Glomerular visceral epithelial cell (primary cell): ENCODE results near the gene YPEL2.
A peak's percentile ranks its signal among the peaks of the same experiment; 100 is the strongest.
"Not testable (repeated sequence)": the region's sequence is repeated elsewhere in the genome, so short reads cannot be mapped to it uniquely, and the experiment has no call there.

ENCODE experiments used
- DNase-seq: peaks from one replicate; pipeline ENCODE4 v3.0.0-alpha.2; 2016; ENCODE audit errors: extremely low spot score

YPEL2 gene

GRCh38 chr17:59375857-59376256 lies 44.4 kb downstream of the YPEL2 start:
- no peak for DNase-seq

GRCh38 chr17:59376506-59376905 lies 45.1 kb downstream of the YPEL2 start:
- DNase-seq, result no peak

DNA sequence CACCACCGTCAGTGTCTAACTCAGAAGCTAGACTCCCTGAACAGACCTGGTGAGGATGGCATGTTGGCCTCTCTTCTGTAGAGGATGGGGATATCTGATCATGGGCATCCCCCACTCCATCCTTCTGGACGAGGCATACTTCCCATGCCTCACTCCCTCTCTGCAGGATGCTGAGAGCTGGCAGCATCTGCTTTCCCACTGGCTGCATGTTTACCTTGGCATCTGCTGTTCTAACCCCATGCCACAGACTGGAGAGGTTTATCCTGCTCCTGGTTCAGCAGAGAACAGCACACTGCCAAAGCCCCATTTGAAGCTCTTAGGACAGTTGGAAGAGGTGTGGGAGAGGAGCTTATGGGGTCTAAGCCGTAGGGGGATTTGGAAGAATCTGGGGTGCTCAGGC lies 46.0 kb downstream of the YPEL2 start:
- no peak for DNase-seq

DNA sequence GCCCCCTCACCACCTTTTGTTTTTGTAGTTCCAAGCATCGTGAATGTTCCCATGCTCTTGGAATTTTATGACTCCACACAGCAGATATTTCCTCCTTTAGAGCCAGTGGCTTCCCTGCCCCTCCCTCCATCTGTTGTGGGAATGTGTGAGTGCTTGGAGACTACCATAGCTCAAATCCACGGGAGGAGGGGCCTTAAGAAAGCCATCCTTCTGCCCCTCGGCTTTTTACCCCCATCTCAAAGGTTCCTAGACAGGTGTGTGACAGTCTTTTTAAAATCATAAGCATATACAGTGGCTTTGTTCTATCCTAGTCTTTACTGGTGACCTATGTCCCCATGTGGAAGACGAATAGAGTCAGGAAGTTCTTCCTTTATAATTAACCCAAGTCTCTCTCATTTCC lies 47.2 kb downstream of the YPEL2 start:
- DNase-seq, result peak; percentile 62

DNA sequence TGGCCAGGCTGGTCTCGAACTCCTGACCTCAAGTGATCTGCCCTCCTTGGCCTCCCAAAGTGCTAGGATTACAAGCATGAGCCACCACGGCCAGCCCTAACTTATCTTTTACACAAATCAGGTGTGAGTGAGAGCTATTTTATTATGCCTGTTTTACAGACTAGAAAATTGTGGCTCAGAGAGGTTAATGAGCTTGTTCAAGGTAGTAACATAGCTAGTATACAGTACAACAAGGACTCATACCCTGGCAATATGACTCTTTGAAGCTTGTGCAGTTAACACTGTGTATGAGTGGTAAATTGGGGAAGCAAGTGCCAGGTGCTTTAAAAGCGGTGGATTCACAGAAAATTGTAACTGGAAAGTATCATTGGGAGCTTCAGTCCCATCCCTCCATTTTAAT lies 49.0 kb downstream of the YPEL2 start:
- DNase-seq, result no peak

DNA sequence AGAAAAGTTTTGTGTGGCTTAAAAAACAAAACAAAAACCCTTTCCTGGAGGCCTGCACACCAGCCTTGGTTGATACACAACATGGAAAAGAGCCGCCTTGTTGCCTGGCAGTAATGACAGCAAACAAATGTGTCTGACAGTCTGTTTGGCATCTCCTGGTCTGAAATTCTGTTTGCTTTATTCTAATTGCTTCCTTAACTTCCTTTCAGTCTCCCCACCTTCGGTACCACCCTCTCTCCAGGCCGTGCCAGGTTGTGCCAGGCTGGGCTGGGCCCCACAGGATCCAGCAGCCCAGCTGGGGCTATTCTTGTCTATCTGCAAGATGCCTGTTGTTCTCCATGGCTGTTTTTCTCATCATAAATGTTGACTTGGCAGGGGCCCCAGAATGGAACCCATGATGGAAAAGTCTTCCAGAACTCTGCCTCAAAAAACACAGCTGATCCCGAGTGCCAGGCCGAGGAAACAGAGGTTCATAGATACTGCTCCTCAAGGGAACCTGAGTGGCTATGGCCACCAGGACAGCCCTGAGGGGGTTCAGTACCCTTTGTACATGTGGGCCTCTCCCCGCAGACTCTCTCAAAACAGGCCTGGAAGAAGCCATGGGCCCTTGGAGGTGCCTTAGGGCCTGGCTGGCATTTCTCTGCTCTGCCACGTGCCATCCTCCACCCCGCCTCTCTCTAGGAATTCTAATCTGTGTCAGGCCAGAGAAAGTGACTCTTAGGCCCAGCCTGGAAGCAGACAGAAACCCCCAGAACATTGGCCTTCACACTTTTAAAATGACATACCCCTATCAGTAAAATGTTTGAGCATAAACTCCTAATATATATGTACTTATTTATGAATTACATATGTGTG lies 50.5 kb downstream of the YPEL2 start:
- no peak for DNase-seq

DNA sequence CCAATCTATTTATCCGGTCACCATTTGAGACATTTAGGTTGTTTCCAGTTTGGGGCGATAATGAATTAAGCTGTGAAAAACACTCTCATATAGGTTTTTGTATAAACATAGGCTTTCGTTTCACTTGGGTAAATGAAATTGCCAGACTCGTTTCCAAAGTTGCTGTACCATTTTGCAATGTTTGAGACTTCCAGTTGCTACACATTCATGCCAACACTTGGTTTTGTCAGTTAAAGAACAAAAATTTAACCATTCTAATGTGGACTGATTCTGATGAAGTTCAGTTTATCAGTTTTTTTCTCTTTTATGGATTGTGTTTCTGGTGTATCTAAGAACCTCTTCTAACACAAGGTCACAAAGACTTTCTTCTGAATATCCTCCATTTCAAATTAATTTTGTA lies 52.4 kb downstream of the YPEL2 start:
- no peak for DNase-seq

DNA sequence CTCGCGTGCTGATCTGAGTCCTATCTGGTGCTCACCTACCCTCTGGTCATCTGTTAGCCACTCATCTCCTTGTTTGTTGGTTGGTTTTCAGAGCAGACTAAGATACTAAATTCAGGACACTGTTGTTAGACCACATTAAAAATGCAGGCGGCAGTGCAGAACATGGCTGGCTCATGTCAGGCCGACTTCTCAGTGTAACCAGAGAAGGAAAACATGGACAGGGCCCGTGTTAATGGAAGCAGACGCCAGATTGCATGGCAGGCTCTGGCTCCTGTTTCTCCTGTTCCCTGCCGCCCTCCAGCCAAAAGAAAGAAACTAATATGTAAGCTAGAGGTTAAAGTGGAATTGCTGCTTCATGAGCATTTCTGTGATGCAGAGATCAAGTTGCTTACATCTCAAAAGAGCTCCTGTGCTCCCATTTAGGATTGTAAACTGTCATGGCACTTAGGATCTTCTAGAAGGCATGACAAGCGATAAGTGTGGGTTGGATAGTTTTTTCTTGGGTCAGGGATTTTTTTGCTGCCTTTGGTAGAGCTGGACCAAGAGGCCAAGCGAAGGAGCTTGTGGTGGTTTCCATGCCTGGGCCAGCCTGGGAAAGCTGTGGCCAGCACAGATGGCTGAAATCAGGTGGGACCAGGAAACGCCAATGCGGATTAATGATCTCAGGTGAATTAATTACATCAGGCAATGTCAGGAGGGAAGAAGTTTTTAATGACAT lies 56.1 kb downstream of the YPEL2 start:
- no peak for DNase-seq

GRCh38 chr17:59388069-59388556 lies 56.7 kb downstream of the YPEL2 start:
- DNase-seq, result no peak

GRCh38 chr17:59389066-59389465 lies 57.6 kb downstream of the YPEL2 start:
- DNase-seq, result no peak

GRCh38 chr17:59391021-59391420 lies 59.6 kb downstream of the YPEL2 start:
- no peak for DNase-seq

GRCh38 chr17:59392973-59393679 lies 61.7 kb downstream of the YPEL2 start:
- no peak for DNase-seq

GRCh38 chr17:59393742-59394410 lies 62.4 kb downstream of the YPEL2 start:
- DNase-seq, result not testable (repeated sequence)

- DNase-seq, result no peak
Measured at GRCh38 chr17:59396134-59396826, 64.8 kb downstream of the YPEL2 start.

- no peak for DNase-seq
Measured at GRCh38 chr17:59397316-59398073, 66.0 kb downstream of the YPEL2 start.

GRCh38 chr17:59399914-59400313 lies 68.5 kb downstream of the YPEL2 start:
- DNase-seq, result no peak

DNA sequence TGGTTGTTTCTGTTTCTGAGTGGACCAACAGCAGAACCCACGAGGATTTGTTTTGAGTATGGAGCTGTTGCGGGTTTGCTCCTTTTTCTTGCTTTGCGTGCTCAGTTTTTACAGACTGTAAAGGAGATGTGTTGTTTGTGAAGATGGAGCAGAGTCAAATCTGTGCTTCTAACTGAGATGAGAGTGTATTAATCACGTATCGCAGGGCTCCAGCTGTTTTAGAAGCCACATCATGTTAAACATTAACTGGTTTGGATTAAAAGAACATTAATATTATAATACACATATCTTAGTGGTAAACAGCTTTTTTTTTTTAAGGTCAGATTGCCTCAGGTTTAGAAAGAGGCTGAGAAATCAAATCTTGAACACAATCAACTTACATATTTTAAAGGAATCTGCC lies 69.4 kb downstream of the YPEL2 start:
- peak; percentile 9 for DNase-seq

- DNase-seq, result no peak
Measured at GRCh38 chr17:59401274-59401673, 69.8 kb downstream of the YPEL2 start.

GRCh38 chr17:59401725-59402124 lies 70.3 kb downstream of the YPEL2 start:
- DNase-seq, result no peak

- no peak for DNase-seq
Measured at GRCh38 chr17:59402760-59403159, 71.3 kb downstream of the YPEL2 start.
